NB4 (cell line): ENCODE data around the gene TMPRSS6.

Experiments
- CTCF ChIP-seq: IDR thresholded peaks from one replicate; pipeline ENCODE4 v1.5.1; 2012; ENCODE audit warnings: low read depth, low read length
- POLR2A ChIP-seq: IDR thresholded peaks from 2 replicates; pipeline ENCODE4 v1.6.1; 2011; ENCODE audit warnings: mild to moderate bottlenecking; ENCODE audit not compliant: insufficient read length; ENCODE audit errors: extremely low read depth

GRCh38 chr22:37065961-37066360, 43.6 kb downstream of the TMPRSS6 start:
- no peak for TF ChIP-seq CTCF
- TF ChIP-seq POLR2A = no peak
